Loucy (cell line): ENCODE results near the gene COL23A1.

Experiments used
- EZH2phosphoT487 ChIP-seq: fragments of 200-600 bp; IDR thresholded peaks from 2 replicates; pipeline ENCODE4 v1.6.1; 2018; ENCODE audit warnings: antibody characterized with exemption, mild to moderate bottlenecking, moderate library complexity, borderline replicate concordance
- TF ChIP-seq, protein P1 (sequence below): fragments of 200-600 bp; sonication (generic); conservative IDR thresholded peaks from 2 replicates; pipeline ENCODE4 v1.5.1; 2014; ENCODE audit warnings: mild to moderate bottlenecking, antibody characterized with exemption, low read length

DNA sequence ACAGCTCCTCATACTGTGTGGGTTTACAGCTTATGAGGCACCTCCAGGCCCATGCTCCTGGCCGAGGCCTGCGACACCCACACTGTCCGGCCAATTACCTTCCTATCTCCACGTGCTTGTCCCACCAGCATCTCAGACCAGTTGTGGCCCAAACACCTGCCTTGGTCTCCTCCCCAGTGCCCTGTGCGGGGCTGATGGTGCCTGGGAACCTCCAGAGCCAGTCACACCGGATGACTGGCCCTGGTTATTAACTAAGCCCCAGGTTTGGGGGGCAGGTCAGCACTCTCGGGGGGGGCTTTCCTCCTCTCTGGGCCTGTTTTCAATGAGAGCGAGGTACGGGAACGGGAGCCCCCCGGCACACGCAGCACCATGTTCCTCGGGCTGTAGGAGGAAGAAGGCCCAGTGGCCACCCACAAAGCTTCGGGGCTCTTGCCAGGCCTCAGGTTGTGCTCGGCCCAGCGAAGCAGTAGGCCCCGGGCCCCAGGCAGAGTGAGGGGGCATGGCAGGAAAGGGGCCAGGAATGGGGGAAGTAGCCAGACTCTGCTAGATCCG lies 281.6 kb downstream of the COL23A1 start:
- TF ChIP-seq, protein P1, sequence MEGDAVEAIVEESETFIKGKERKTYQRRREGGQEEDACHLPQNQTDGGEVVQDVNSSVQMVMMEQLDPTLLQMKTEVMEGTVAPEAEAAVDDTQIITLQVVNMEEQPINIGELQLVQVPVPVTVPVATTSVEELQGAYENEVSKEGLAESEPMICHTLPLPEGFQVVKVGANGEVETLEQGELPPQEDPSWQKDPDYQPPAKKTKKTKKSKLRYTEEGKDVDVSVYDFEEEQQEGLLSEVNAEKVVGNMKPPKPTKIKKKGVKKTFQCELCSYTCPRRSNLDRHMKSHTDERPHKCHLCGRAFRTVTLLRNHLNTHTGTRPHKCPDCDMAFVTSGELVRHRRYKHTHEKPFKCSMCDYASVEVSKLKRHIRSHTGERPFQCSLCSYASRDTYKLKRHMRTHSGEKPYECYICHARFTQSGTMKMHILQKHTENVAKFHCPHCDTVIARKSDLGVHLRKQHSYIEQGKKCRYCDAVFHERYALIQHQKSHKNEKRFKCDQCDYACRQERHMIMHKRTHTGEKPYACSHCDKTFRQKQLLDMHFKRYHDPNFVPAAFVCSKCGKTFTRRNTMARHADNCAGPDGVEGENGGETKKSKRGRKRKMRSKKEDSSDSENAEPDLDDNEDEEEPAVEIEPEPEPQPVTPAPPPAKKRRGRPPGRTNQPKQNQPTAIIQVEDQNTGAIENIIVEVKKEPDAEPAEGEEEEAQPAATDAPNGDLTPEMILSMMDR: no peak
- no peak for TF ChIP-seq EZH2phosphoT487
